Panc1 (cell line): ENCODE measurements around the gene NPTX1.

ENCODE experiments used
- POLR2AphosphoS5 ChIP-seq: IDR thresholded peaks from 2 replicates; pipeline ENCODE4 v1.6.1; 2012; ENCODE audit warnings: mild to moderate bottlenecking, low read depth, low read length, moderate library complexity
- SIN3A ChIP-seq: IDR thresholded peaks from 2 replicates; pipeline ENCODE4 v1.6.1; 2012; ENCODE audit warnings: low read depth, mild to moderate bottlenecking, low read length, moderate library complexity, borderline replicate concordance; ENCODE audit not compliant: insufficient read depth
- TCF7L2 ChIP-seq: IDR thresholded peaks from 2 replicates; pipeline ENCODE4 v1.6.1; 2011; ENCODE audit warnings: mild to moderate bottlenecking, low read depth, low read length, inconsistent platforms
- TF ChIP-seq, protein P1 (sequence below): fragments of 450-650 bp; IDR thresholded peaks from 2 replicates; pipeline ENCODE4 v1.5.1; 2017; ENCODE audit warnings: mild to moderate bottlenecking
- TF ChIP-seq, protein P2 (sequence below), 2 experiments: IDR thresholded peaks; 2 replicates each; pipeline ENCODE4 v1.6.1; 2011 to 2012; ENCODE audit warnings: low read depth in 2 of 2, control low read depth in 1 of 2, low read length in 1 of 2, mild to moderate bottlenecking in 1 of 2, moderate library complexity in 1 of 2; ENCODE audit not compliant: insufficient read depth in 1 of 2

DNA sequence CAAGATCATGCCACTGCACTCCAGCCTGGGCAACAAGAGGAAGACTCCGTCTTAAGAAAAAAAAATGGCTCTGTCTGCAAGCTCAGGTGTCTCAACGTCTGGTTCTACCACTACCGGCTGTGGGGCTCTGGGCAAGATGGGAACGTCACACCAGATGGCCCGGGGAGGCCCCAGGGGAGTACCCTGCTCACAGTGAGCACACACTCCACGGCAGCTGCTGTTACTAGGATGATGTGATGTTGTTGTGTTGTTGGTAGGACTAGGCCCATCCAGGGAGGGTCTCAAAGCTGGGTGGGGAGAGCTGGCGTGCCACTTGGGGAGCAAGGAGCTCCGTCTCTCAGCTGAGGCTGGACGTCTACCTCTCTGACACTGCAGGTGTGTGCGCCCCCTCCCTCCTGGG is 9.4 kb upstream of the NPTX1 start:
- TF ChIP-seq, protein P1, sequence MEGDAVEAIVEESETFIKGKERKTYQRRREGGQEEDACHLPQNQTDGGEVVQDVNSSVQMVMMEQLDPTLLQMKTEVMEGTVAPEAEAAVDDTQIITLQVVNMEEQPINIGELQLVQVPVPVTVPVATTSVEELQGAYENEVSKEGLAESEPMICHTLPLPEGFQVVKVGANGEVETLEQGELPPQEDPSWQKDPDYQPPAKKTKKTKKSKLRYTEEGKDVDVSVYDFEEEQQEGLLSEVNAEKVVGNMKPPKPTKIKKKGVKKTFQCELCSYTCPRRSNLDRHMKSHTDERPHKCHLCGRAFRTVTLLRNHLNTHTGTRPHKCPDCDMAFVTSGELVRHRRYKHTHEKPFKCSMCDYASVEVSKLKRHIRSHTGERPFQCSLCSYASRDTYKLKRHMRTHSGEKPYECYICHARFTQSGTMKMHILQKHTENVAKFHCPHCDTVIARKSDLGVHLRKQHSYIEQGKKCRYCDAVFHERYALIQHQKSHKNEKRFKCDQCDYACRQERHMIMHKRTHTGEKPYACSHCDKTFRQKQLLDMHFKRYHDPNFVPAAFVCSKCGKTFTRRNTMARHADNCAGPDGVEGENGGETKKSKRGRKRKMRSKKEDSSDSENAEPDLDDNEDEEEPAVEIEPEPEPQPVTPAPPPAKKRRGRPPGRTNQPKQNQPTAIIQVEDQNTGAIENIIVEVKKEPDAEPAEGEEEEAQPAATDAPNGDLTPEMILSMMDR: no peak
- TF ChIP-seq POLR2AphosphoS5 (no peak), SIN3A (no peak), TCF7L2 (no peak)
- TF ChIP-seq, protein P2, sequence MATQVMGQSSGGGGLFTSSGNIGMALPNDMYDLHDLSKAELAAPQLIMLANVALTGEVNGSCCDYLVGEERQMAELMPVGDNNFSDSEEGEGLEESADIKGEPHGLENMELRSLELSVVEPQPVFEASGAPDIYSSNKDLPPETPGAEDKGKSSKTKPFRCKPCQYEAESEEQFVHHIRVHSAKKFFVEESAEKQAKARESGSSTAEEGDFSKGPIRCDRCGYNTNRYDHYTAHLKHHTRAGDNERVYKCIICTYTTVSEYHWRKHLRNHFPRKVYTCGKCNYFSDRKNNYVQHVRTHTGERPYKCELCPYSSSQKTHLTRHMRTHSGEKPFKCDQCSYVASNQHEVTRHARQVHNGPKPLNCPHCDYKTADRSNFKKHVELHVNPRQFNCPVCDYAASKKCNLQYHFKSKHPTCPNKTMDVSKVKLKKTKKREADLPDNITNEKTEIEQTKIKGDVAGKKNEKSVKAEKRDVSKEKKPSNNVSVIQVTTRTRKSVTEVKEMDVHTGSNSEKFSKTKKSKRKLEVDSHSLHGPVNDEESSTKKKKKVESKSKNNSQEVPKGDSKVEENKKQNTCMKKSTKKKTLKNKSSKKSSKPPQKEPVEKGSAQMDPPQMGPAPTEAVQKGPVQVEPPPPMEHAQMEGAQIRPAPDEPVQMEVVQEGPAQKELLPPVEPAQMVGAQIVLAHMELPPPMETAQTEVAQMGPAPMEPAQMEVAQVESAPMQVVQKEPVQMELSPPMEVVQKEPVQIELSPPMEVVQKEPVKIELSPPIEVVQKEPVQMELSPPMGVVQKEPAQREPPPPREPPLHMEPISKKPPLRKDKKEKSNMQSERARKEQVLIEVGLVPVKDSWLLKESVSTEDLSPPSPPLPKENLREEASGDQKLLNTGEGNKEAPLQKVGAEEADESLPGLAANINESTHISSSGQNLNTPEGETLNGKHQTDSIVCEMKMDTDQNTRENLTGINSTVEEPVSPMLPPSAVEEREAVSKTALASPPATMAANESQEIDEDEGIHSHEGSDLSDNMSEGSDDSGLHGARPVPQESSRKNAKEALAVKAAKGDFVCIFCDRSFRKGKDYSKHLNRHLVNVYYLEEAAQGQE (IDR thresholded peaks at IDR 0.05; ENCODE audit: insufficient read depth in 1 of 2, low read depth in 2 of 2, low read length in 1 of 2): no peak
